ENCODE data around the gene ARHGAP26.

DNA sequence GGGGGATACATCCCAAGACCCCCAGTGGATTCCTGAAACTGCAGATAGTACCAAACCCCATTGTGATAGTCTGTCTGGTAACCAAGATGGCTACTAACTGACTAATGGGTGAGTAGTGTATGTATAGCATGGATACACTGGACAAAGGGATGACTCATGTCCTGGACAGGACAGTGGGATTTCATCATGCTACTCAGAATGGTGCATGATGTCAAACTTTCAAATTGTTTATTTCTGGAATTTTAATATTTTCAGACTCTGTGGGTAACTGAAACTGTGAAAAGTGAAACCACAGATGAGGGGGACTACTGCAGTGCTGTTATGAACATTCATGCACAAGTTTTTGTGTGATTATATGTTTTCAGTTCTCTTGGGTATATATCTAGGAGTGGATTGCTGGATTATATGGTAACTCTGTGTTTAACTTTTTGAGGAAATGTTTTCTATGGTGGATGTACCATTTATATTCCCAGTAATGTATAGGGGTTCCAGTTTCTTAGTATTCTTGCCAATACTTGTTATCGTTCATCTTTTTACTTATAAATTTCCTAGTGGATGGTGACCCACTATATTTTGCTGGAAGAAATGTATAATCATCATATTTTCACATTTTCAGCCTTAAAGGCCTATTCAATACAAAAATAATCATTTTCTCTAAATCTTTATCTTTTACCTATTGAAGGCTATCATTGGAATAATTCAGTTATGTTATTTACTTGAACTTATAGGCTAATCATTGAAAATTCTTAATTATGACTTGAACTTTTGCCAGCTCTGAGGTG is 492.4 kb downstream of the ARHGAP26 start:
- TF ChIP-seq POLR2A (IDR thresholded peaks at IDR 0.05): no peak
- TF ChIP-seq, protein P1, sequence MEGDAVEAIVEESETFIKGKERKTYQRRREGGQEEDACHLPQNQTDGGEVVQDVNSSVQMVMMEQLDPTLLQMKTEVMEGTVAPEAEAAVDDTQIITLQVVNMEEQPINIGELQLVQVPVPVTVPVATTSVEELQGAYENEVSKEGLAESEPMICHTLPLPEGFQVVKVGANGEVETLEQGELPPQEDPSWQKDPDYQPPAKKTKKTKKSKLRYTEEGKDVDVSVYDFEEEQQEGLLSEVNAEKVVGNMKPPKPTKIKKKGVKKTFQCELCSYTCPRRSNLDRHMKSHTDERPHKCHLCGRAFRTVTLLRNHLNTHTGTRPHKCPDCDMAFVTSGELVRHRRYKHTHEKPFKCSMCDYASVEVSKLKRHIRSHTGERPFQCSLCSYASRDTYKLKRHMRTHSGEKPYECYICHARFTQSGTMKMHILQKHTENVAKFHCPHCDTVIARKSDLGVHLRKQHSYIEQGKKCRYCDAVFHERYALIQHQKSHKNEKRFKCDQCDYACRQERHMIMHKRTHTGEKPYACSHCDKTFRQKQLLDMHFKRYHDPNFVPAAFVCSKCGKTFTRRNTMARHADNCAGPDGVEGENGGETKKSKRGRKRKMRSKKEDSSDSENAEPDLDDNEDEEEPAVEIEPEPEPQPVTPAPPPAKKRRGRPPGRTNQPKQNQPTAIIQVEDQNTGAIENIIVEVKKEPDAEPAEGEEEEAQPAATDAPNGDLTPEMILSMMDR (IDR thresholded peaks at IDR 0.05 in 8 of 11, conservative IDR thresholded peaks at IDR 0.05 in 3 of 11): no peak
